GM19240 (cell line): ENCODE results near the gene TMEM235.

Experiments
- DNase-seq: peaks from one replicate; pipeline ENCODE4 v3.0.0; 2011; ENCODE audit warnings: low spot score; ENCODE audit not compliant: insufficient read length

Gene TMEM235

GRCh38 chr17:78230996-78231935 is at the start of gene TMEM235:
Gene TMEM235, plus strand, starts transcription at chr17:78231631. Its CDS starts 393 bp downstream, at chr17:78232024.
- DNase-seq, result no peak

GRCh38 chr17:78182504-78182903 is 48.9 kb upstream of the TMEM235 start:
- no peak for DNase-seq

GRCh38 chr17:78183916-78184315 is 47.5 kb upstream of the TMEM235 start:
- no peak for DNase-seq

GRCh38 chr17:78184351-78184750 is 47.1 kb upstream of the TMEM235 start:
- no peak for DNase-seq

GRCh38 chr17:78184868-78185267 is 46.6 kb upstream of the TMEM235 start:
- no peak for DNase-seq

- DNase-seq, result no peak
These were observed 45.3 kb upstream of the TMEM235 start for GRCh38 chr17:78185981-78186691.

- peak; percentile 98 for DNase-seq
These were observed 44.5 kb upstream of the TMEM235 start, which contains the start of the genes AFMID and TK1 for GRCh38 chr17:78186692-78187595. Gene AFMID, plus strand, starts transcription at chr17:78187362. Its CDS starts 9 bp downstream, at chr17:78187371. Gene TK1, minus strand, starts transcription at chr17:78187052. Its CDS starts 58 bp downstream, at chr17:78186994.

GRCh38 chr17:78196716-78197115 is 34.7 kb upstream of the TMEM235 start:
- DNase-seq, result no peak

- no peak for DNase-seq
These were observed 34.1 kb upstream of the TMEM235 start for GRCh38 chr17:78197147-78197832.

GRCh38 chr17:78200451-78200850 is 31.0 kb upstream of the TMEM235 start:
- no peak for DNase-seq

- DNase-seq, result no peak
These were observed 28.8 kb upstream of the TMEM235 start for GRCh38 chr17:78202666-78203065.

- DNase-seq, result no peak
These were observed 26.9 kb upstream of the TMEM235 start for GRCh38 chr17:78204387-78205123.

GRCh38 chr17:78205124-78205775 is 26.2 kb upstream of the TMEM235 start:
- DNase-seq, result no peak

- DNase-seq, result no peak
These were observed 25.1 kb upstream of the TMEM235 start for GRCh38 chr17:78206298-78206697.

- no peak for DNase-seq
These were observed 22.9 kb upstream of the TMEM235 start for GRCh38 chr17:78208486-78208885.

- DNase-seq, result no peak
These were observed 21.3 kb upstream of the TMEM235 start for GRCh38 chr17:78210111-78210510.

GRCh38 chr17:78211032-78211431 is 20.4 kb upstream of the TMEM235 start:
- no peak for DNase-seq

- peak; percentile 96 for DNase-seq
These were observed 17.3 kb upstream of the TMEM235 start, which contains the start of gene BIRC5 for GRCh38 chr17:78214016-78214705. Gene BIRC5, plus strand, starts transcription at chr17:78214253. Its CDS starts 64 bp downstream, at chr17:78214317.

- no peak for DNase-seq
These were observed 16.7 kb upstream of the TMEM235 start for GRCh38 chr17:78214706-78215061.
